GM23248 (cell line): ENCODE measurements around the gene ERGIC1. TPM values are rescaled to one million over a fixed set of nuclear protein-coding genes. Genes with fewer than 3 reads are reported as not detected.

Experiments used
- DNase-seq: peaks from one replicate; pipeline ENCODE4 v3.0.0-alpha.2; 2015
- H2AFZ ChIP-seq: fragments of 200-600 bp; sonication (generic); 2 replicates; pipeline ENCODE4 v1.6.1; 2016; ENCODE audit warnings: antibody characterized with exemption
- H3F3A ChIP-seq: fragments of 200-600 bp; sonication (generic); 2 replicates; pipeline ENCODE4 v1.6.1; 2016; ENCODE audit warnings: mild to moderate bottlenecking, antibody characterized with exemption, mixed run types; ENCODE audit not compliant: insufficient read depth
- H3K27ac ChIP-seq: fragments of 200-600 bp; sonication (generic); 2 replicates; pipeline ENCODE4 v1.5.1; 2016; ENCODE audit warnings: mild to moderate bottlenecking
- H3K27me3 ChIP-seq: fragments of 200-600 bp; sonication (generic); replicated peaks from 2 replicates; pipeline ENCODE4 v1.6.1; 2016; ENCODE audit warnings: mild to moderate bottlenecking; ENCODE audit not compliant: insufficient read depth
- H3K36me3 ChIP-seq: fragments of 200-600 bp; sonication (generic); 2 replicates; pipeline ENCODE4 v1.6.1; 2016; ENCODE audit warnings: low read depth, mild to moderate bottlenecking
- H3K4me1 ChIP-seq: fragments of 200-600 bp; sonication (generic); 2 replicates; pipeline ENCODE4 v1.6.1; 2016; ENCODE audit warnings: mild to moderate bottlenecking; ENCODE audit not compliant: insufficient read depth
- H3K4me2 ChIP-seq: fragments of 200-600 bp; sonication (generic); one replicate; pipeline ENCODE4 v1.6.1; 2016; ENCODE audit warnings: mild to moderate bottlenecking; ENCODE audit not compliant: unreplicated experiment
- H3K4me3 ChIP-seq: fragments of 200-600 bp; sonication (generic); 2 replicates; pipeline ENCODE4 v1.5.1; 2016; ENCODE audit warnings: mild to moderate bottlenecking
- H3K79me2 ChIP-seq: fragments of 200-600 bp; sonication (generic); 2 replicates; pipeline ENCODE4 v1.6.1; 2016; ENCODE audit warnings: mild to moderate bottlenecking; ENCODE audit not compliant: insufficient read depth
- H3K9ac ChIP-seq: fragments of 200-600 bp; sonication (generic); 2 replicates; pipeline ENCODE4 v1.6.1; 2016; ENCODE audit warnings: mild to moderate bottlenecking
- H3K9me2 ChIP-seq: fragments of 200-600 bp; sonication (generic); 2 replicates; pipeline ENCODE4 v1.6.1; 2016; ENCODE audit warnings: mixed run types, mild to moderate bottlenecking, moderate library complexity; ENCODE audit not compliant: insufficient read depth
- H3K9me3 ChIP-seq: fragments of 200-600 bp; sonication (generic); one replicate; pipeline ENCODE4 v1.6.1; 2017; ENCODE audit warnings: low read depth
- H4K20me1 ChIP-seq: fragments of 200-600 bp; sonication (generic); 2 replicates; pipeline ENCODE4 v1.6.0; 2016; ENCODE audit not compliant: insufficient read depth
- EZH2 ChIP-seq: fragments of 200-600 bp; sonication (generic); IDR thresholded peaks from 2 replicates; pipeline ENCODE4 v1.6.1; 2018; ENCODE audit warnings: antibody characterized with exemption, mild to moderate bottlenecking; ENCODE audit not compliant: insufficient read depth, poor library complexity, severe bottlenecking
- EZH2phosphoT487 ChIP-seq: fragments of 200-600 bp; sonication (generic); IDR thresholded peaks from 2 replicates; pipeline ENCODE4 v1.6.1; 2018; ENCODE audit warnings: antibody characterized with exemption, moderate library complexity, mild to moderate bottlenecking, low read depth; ENCODE audit not compliant: insufficient read depth
- WGBS, 2 experiments: methylation state at CpG; one replicate each; pipeline ENCODE4 v1.1.6; 2015 to 2017; ENCODE audit warnings: low lambda C conversion rate in 2 of 2, low coverage in 1 of 2; ENCODE audit errors: missing lambda C conversion rate in 2 of 2; 5-methylcytosine and 5-hydroxymethylcytosine counted together
- in situ Hi-C: fragments of 300-500 bp; cut with MboI; formaldehyde crosslinking; loops from 2 replicates; pipeline ENCODE4 v1.15.0; 2020
- polyA plus RNA-seq: library from polyadenylated mRNA; unstranded; fragments of >200 nt; fragmentation: Nextera tagmentation; extraction: Ambion mirVana; gene quantifications from 2 replicates; pipeline ENCODE4 v1.2.1, GENCODE V29; 2016
- total RNA-seq: library from RNA; depleted of rRNA; stranded (reverse); fragments of >200 nt; shearing (Covaris generic); gene quantifications from 2 replicates; pipeline ENCODE4 v1.2.3, GENCODE V29; 2014

Gene ERGIC1
- total and polyA plus RNA-seq, 2 experiments from 2014 or later = 66.4 to 235 TPM

- Histone ChIP-seq H3K4me1 (peaks cover 20% of the 10 kb centered on the region), H3K79me2 (no peaks in the 10 kb centered on the region), H4K20me1 (no peaks in the 10 kb centered on the region), H2AFZ (no peak overlapping the region), H3K4me2 (no peak overlapping the region), H3K9ac (peak overlapping the region; percentile 30), H3K36me3 (no peaks in the 10 kb centered on the region), H3K4me3 (no peak overlapping the region), H3K27me3 (no peaks in the 10 kb centered on the region), H3K27ac (no peak overlapping the region), H3K9me2 (no peaks in the 10 kb centered on the region), H3K9me3 (no peaks in the 10 kb centered on the region), H3F3A (peaks cover 6% of the 10 kb centered on the region)
- 76 to 82% methylated on average over 19 to 21 of the region's 21 CpGs for WGBS, 2 experiments
- in situ Hi-C loops = no loop called here
- TF ChIP-seq EZH2 (no peak), EZH2phosphoT487 (no peak)
- DNase-seq = peak; percentile 58
Observed at GRCh38 chr5:172788771-172789686, 45.0 kb upstream of the ERGIC1 start.

- Histone ChIP-seq H3K9ac (peak overlapping the region; percentile 30), H3F3A (peaks cover 14% of the 10 kb centered on the region), H3K27ac (no peak overlapping the region), H3K4me3 (no peak overlapping the region), H3K27me3 (no peaks in the 10 kb centered on the region), H2AFZ (no peak overlapping the region), H3K36me3 (no peaks in the 10 kb centered on the region), H3K79me2 (no peaks in the 10 kb centered on the region), H4K20me1 (no peaks in the 10 kb centered on the region), H3K9me3 (no peaks in the 10 kb centered on the region), H3K4me1 (peaks cover 29% of the 10 kb centered on the region), H3K9me2 (no peaks in the 10 kb centered on the region), H3K4me2 (no peak overlapping the region)
- in situ Hi-C loops = no loop called here
- peak; percentile 46 for DNase-seq
- TF ChIP-seq EZH2phosphoT487 = no peak
- TF ChIP-seq EZH2 = no peak
- 58 to 60% methylated on average over 9 of the region's 9 CpGs for WGBS, 2 experiments
Observed at GRCh38 chr5:172789687-172790495, 44.2 kb upstream of the ERGIC1 start.

GRCh38 chr5:172790496-172790889 is 43.6 kb upstream of the ERGIC1 start:
- H3K4me3 ChIP-seq = no peak overlapping the region
- TF ChIP-seq EZH2phosphoT487 (no peak), EZH2 (no peak)

GRCh38 chr5:172791286-172791685 is 42.8 kb upstream of the ERGIC1 start:
- Histone ChIP-seq H3K4me1 (peaks cover 42% of the 10 kb centered on the region), H3K9me3 (no peaks in the 10 kb centered on the region), H3K4me2 (no peak overlapping the region), H3F3A (peaks cover 23% of the 10 kb centered on the region), H3K36me3 (no peaks in the 10 kb centered on the region), H4K20me1 (no peaks in the 10 kb centered on the region), H3K79me2 (peaks cover 5% of the 10 kb centered on the region; the same call in 1 of the 2 replicates), H3K27ac (no peak overlapping the region), H3K4me3 (no peak overlapping the region), H2AFZ (no peak overlapping the region), H3K9ac (0 out of 2 replicates have a peak overlapping the region, but pooled peaks have one; percentile 9), H3K27me3 (no peaks in the 10 kb centered on the region), H3K9me2 (no peaks in the 10 kb centered on the region)
- DNase-seq = peak; percentile 49
- 44 to 68% methylated on average over 6 of the region's 6 CpGs for WGBS, 2 experiments
- in situ Hi-C loops = no loop called here
- TF ChIP-seq EZH2phosphoT487 (no peak), EZH2 (no peak)

More at GRCh38 chr5:172790496-172790889, 43.6 kb upstream of the ERGIC1 start:
- Histone ChIP-seq H2AFZ (no peak overlapping the region), H3K4me2 (no peak overlapping the region), H3K79me2 (no peaks in the 10 kb centered on the region), H3F3A (peaks cover 17% of the 10 kb centered on the region), H3K36me3 (no peaks in the 10 kb centered on the region), H3K9me2 (no peaks in the 10 kb centered on the region), H3K27me3 (no peaks in the 10 kb centered on the region), H3K4me1 (peaks cover 34% of the 10 kb centered on the region), H3K9ac (no peak overlapping the region), H3K27ac (no peak overlapping the region), H4K20me1 (no peaks in the 10 kb centered on the region), H3K9me3 (no peaks in the 10 kb centered on the region)
- in situ Hi-C loops = no loop called here
- WGBS, 2 experiments = 80 to 81% methylated on average over 5 of the region's 5 CpGs
- no peak for DNase-seq
